ENCODE data around the gene SHROOM4.

SHROOM4 gene

DNA sequence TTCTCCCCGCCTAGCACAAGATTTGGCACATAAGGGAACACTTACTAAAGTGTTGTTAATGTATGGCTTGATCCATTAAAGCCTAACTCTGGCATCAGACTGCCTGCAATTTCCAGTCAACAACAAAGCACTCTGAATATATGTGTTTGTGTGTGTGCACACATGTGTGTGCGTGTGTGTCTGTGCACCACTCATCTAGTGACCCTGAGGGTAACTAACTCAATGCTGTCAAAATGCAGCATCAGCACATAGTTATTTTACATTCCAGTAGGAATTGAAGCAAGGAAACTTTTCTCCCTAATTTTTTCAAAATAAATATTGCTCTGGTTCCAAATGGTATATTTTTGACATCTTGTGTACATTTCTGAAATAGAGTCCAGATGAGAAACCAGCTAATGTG is 94.4 kb downstream of the SHROOM4 start:
- no peaks in the 10 kb centered on the region for H3K36me3 ChIP-seq (ENCODE audit: control insufficient read depth, insufficient read depth, low read length)
- no peak overlapping the region for H3K4me3 ChIP-seq (replicated peaks; ENCODE audit: low read depth, low read length)
- DNase-seq (ENCODE audit: extremely low read depth, insufficient read length), result no peak
- H3K27me3 ChIP-seq (replicated peaks; ENCODE audit: control insufficient read depth, insufficient read depth, low read length), result no peaks in the 10 kb centered on the region; the same call in 1 of the 2 replicates
- TF ChIP-seq, protein P1, sequence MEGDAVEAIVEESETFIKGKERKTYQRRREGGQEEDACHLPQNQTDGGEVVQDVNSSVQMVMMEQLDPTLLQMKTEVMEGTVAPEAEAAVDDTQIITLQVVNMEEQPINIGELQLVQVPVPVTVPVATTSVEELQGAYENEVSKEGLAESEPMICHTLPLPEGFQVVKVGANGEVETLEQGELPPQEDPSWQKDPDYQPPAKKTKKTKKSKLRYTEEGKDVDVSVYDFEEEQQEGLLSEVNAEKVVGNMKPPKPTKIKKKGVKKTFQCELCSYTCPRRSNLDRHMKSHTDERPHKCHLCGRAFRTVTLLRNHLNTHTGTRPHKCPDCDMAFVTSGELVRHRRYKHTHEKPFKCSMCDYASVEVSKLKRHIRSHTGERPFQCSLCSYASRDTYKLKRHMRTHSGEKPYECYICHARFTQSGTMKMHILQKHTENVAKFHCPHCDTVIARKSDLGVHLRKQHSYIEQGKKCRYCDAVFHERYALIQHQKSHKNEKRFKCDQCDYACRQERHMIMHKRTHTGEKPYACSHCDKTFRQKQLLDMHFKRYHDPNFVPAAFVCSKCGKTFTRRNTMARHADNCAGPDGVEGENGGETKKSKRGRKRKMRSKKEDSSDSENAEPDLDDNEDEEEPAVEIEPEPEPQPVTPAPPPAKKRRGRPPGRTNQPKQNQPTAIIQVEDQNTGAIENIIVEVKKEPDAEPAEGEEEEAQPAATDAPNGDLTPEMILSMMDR (IDR thresholded peaks at IDR 0.05; ENCODE audit: insufficient read depth, low read length, poor library complexity, severe bottlenecking), result no peak

DNA sequence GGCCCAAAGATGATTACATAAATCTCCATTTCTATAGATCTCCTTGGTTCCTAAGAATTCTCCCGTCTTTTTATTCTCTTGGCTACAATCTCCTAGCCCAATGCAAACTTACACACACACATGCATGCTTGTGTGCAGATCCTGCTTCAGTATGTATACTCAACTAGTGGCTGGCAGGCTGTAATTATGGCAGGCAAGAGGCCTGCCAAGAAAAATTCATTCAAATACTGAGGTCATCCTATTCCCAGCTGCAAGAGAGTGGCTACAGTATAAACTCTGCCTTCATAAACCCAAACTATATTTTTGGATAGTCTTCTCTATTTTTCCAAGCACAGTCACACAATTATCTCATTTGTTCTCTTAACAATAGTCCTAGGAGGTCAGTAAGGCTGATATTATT is 95.2 kb downstream of the SHROOM4 start:
- no peak for DNase-seq (ENCODE audit: extremely low read depth, insufficient read length)
- H3K36me3 ChIP-seq (ENCODE audit: control insufficient read depth, insufficient read depth, low read length), result no peaks in the 10 kb centered on the region
- no peaks in the 10 kb centered on the region; the same call in 1 of the 2 replicates for H3K27me3 ChIP-seq (replicated peaks; ENCODE audit: control insufficient read depth, insufficient read depth, low read length)
- TF ChIP-seq, protein P1 (IDR thresholded peaks at IDR 0.05; ENCODE audit: insufficient read depth, low read length, poor library complexity, severe bottlenecking), result no peak
- no peak overlapping the region for H3K4me3 ChIP-seq (replicated peaks; ENCODE audit: low read depth, low read length)

DNA sequence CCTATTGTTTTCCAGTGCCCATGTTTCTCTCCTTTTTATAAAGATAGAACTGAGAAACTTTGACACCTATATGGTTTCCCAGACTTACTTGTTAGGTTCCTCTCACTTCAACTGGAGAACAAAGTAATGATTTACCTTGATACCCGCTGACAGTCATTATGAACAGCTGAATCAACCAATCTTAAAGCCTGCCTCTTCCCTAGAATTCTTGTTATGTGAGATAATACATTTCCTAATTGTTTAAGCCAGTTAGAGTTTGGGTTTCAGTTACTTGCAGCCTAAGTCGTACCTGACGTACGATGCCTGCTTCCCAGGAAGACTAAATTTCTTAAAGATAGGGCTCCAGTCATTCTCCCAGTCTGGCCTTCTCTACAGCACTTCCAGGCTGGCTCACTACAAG is 97.3 kb downstream of the SHROOM4 start:
- DNase-seq (ENCODE audit: extremely low read depth, insufficient read length), result no peak
- no peaks in the 10 kb centered on the region; the same call in 1 of the 2 replicates for H3K27me3 ChIP-seq (replicated peaks; ENCODE audit: control insufficient read depth, insufficient read depth, low read length)

DNA sequence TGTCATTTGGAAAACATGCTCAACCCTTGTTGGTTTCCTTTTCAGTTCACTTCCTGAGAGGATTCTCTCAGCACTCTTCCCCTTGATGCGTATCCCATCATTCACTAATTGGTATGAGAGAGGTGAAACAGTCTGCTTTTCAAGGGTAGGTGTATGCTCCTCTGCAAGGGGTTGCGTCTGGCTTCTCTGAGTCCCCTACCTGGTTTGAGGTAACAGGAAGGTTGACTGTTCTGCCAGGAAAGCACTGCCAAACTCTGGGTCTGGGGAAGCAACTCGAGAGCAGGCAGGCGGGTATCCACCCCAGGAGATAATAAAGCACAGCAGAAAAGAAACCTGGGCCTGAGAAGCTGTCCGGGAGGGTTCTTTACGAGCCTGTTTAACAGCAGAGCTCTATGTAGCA is 101.2 kb downstream of the SHROOM4 start:
- TF ChIP-seq, protein P1 (IDR thresholded peaks at IDR 0.05; ENCODE audit: insufficient read depth, low read length, poor library complexity, severe bottlenecking), result no peak
- H3K27me3 ChIP-seq (replicated peaks; ENCODE audit: control insufficient read depth, insufficient read depth, low read length), result no peaks in the 10 kb centered on the region

More for the DNA sequence above, 97.3 kb downstream of the SHROOM4 start:
- Histone ChIP-seq H3K36me3 (ENCODE audit: control insufficient read depth, insufficient read depth, low read length) (no peaks in the 10 kb centered on the region), H3K4me3 (replicated peaks; ENCODE audit: low read depth, low read length) (no peak overlapping the region)
- TF ChIP-seq, protein P1 (IDR thresholded peaks at IDR 0.05; ENCODE audit: insufficient read depth, low read length, poor library complexity, severe bottlenecking), result no peak

DNA sequence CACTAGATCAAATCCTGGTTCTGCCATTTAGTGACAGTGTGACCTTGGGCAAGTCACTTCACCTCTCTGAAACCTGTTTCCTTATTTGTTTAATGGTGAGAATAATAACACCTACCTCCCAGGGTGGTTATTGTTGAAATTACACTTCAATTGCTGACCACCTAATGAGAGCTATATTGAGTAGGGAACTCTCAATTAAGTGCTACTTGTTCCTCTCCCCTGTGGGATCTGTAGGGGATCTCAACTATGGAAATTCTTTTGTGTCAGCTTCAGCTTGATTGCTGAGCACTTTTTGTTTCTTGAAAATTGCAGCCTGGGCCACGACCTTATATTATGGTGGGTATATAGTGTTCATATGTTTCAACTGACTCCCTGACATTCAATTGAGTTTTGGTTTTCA is 102.1 kb downstream of the SHROOM4 start:
- no peak overlapping the region for H3K4me3 ChIP-seq (replicated peaks; ENCODE audit: low read depth, low read length)
- TF ChIP-seq, protein P1 (IDR thresholded peaks at IDR 0.05; ENCODE audit: insufficient read depth, low read length, poor library complexity, severe bottlenecking), result no peak
- no peak for DNase-seq (ENCODE audit: extremely low read depth, insufficient read length)

More for the DNA sequence above, 101.2 kb downstream of the SHROOM4 start:
- DNase-seq (ENCODE audit: extremely low read depth, insufficient read length), result no peak
- Histone ChIP-seq H3K36me3 (ENCODE audit: control insufficient read depth, insufficient read depth, low read length) (no peaks in the 10 kb centered on the region), H3K4me3 (replicated peaks; ENCODE audit: low read depth, low read length) (no peak overlapping the region)

More for the DNA sequence above, 102.1 kb downstream of the SHROOM4 start:
- Histone ChIP-seq H3K36me3 (ENCODE audit: control insufficient read depth, insufficient read depth, low read length) (no peaks in the 10 kb centered on the region), H3K27me3 (replicated peaks; ENCODE audit: control insufficient read depth, insufficient read depth, low read length) (no peaks in the 10 kb centered on the region)

All from GM06990 (cell line).